Heart left ventricle (tissue), 16 donors: ENCODE results near the gene CSRP1. TPM values are rescaled to one million over a fixed set of nuclear protein-coding genes. Genes with fewer than 3 reads are reported as not detected.

Source experiments
- ATAC-seq, 4 donors: fragments of 200-7000 bp; cut with Tn5 transposase; one replicate each; pipeline ENCODE4 v1.9.1; 2020 to 2022; ENCODE audit warnings: moderate library complexity in 4 of 4, mild to moderate bottlenecking in 3 of 4, moderate number of reproducible peaks in 1 of 4
- DNase-seq, 5 donors: peaks; one replicate each; pipeline ENCODE4 v3.0.0-alpha.2; 2020
- H3K27ac ChIP-seq, 12 donors: fragments of 200-600 bp; sonication (generic) in 4 of 12; one replicate each; pipeline versions ENCODE4 v1.5.0 to v1.8.0; 2016 to 2022; ENCODE audit warnings: mild to moderate bottlenecking in 2 of 12
- H3K27me3 ChIP-seq, 9 donors: fragments of 200-600 bp; sonication (generic) in 2 of 9; one replicate each; pipeline versions ENCODE4 v1.5.1 to v1.8.0; 2016 to 2022; ENCODE audit warnings: mild to moderate bottlenecking in 3 of 9
- H3K36me3 ChIP-seq, 9 donors: fragments of 200-600 bp; sonication (generic) in 2 of 9; one replicate each; pipeline versions ENCODE4 v1.5.0 to v1.8.0; 2018 to 2022; ENCODE audit warnings: mild to moderate bottlenecking in 2 of 9
- H3K4me1 ChIP-seq, 12 donors: fragments of 200-600 bp; sonication (generic) in 4 of 12; one replicate each; pipeline versions ENCODE4 v1.5.0 to v1.8.0; 2016 to 2022; ENCODE audit warnings: mild to moderate bottlenecking in 3 of 12
- H3K4me3 ChIP-seq, 12 donors: fragments of 200-600 bp; sonication (generic) in 4 of 12; one replicate each; pipeline versions ENCODE4 v1.5.0 to v1.8.0; 2017 to 2022; ENCODE audit warnings: mild to moderate bottlenecking in 9 of 12, moderate library complexity in 4 of 12
- H3K9me3 ChIP-seq, 12 donors: fragments of 200-600 bp; sonication (generic) in 4 of 12; one replicate each; pipeline versions ENCODE4 v1.5.0 to v1.8.0; 2016 to 2022; ENCODE audit warnings: mild to moderate bottlenecking in 1 of 12
- CTCF ChIP-seq, 12 donors: fragments of 200-600 bp; sonication (generic) in 4 of 12; IDR thresholded peaks; one replicate each; pipeline versions ENCODE4 v1.5.0 to v1.8.0; 2018 to 2022; ENCODE audit warnings: antibody characterized with exemption in 12 of 12, mild to moderate bottlenecking in 5 of 12
- POLR2A ChIP-seq, 2 donors: fragments of 450-650 bp; IDR thresholded peaks; one replicate each; pipeline ENCODE4 v1.6.1; 2017; ENCODE audit warnings: antibody characterized with exemption in 2 of 2, mild to moderate bottlenecking in 2 of 2, moderate library complexity in 2 of 2
- WGBS, 4 donors: extraction: QIAGEN DNeasy Blood & Tissue Kit in 2 of 4; methylation state at CpG; one replicate each; pipeline versions ENCODE4 v1.1.5 to v1.1.7; 2013 to 2018; 5-methylcytosine and 5-hydroxymethylcytosine counted together
- intact Hi-C, 10 donors: fragments of 100-400 bp; cut with DNase I; formaldehyde crosslinking; loops; one replicate each; pipeline versions ENCODE4 v1.11.1 to v1.14.2; 2022
- polyA plus RNA-seq, 2 donors: library from polyadenylated mRNA; stranded (reverse); fragments of 200-250 nt; gene quantifications; one replicate each; pipeline ENCODE4 v1.2.3, GENCODE V29; 2013
- total RNA-seq, 9 donors: library from RNA; depleted of rRNA in 2 of 9; stranded (reverse); fragments of >200 nt in 2 of 9; fragmentation: NEBNext Ultra II Directional in 3 of 9; extraction: Animal tissue kit (Norgen Biotek cat#: 25700) in 3 of 9; gene quantifications; one replicate each; pipeline versions ENCODE4 v1.1.0 to v1.2.4, GENCODE V29; 2016 to 2023
- donor health status: ischemic (EF 13 %, LVEDD 7.1; RV severe dilation, severe dysfunction).
- donor health status: healthy with polysubstance abuse.
- donor health status: DM: no; HTN: yes; CAD: no.
- donor health status: DM: no; HTN: no; CAD: no.
- donor health status: ischemic (EF 25% LVEDD 6.9; RV normal size, moderate dysfunction).
- donor health status: ischemic (EF 25% LVEDD 5.7; RV mildly dilated, moderate dysfunction).
- donor health status: healthy.
- donor health status: DM: yes; HTN: yes; CAD: no.
- donor health status: ischemic (EF 35%, LVEDD 5.7; RV mildly dilated, moderate dysfunction).
- donor health status: nonischemic (EF 11% LVEDD 7.7; RV severe dilation, severe dysfunction).
- donor health status: DM: yes; HTN: yes; CAD: no.
- donor health status: PGD.
- donor health status: ischemic (EF 29% LVEDD 5.4; RV normal size, mild dysfunction).
- donor health status: nonischemic (EF 23%, LVEDD 6.1; RV moderate dilation, normal function).

Gene CSRP1
- total and polyA plus RNA-seq, 11 donors = 35.8 to 325 (median 78.6) TPM

DNA sequence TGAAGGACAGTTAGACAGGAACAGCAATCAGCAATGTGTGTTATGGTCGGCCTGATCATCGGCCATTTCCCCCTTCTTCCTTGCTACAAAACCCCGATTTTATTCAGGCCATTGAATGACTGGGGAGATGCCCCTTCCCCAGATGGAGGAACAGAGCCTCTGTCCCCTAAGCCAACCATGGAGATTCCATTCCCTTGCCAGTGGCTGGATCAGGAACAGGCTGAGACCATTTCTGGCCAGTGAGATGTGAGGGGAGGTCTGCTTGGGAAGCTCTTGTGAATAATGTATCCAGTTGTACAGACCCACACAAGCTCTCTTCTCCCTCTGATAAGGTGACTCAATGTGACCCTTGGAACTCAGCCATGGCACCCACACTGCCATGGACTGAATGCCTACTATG, 7.7 kb downstream of the CSRP1 start:
- intact Hi-C loops = no loop called here
- no peaks in the 10 kb centered on the region for H3K9me3 ChIP-seq
- no peak for DNase-seq
- no peaks in the 10 kb centered on the region for H3K27me3 ChIP-seq
- no peak for ATAC-seq
- no peak for TF ChIP-seq CTCF (IDR thresholded peaks at IDR 0.05)
- no peak for TF ChIP-seq POLR2A (IDR thresholded peaks at IDR 0.05)
- H3K4me3 ChIP-seq = no peak overlapping the region
- H3K36me3 ChIP-seq = peaks cover 0 to 26% (median 12%) of the 10 kb centered on the region in 9 donors
- 88 to 94% (median 92%) methylated on average over 3 of the region's 3 CpGs for WGBS, 4 donors
- H3K4me1 ChIP-seq = peaks cover 20 to 92% (median 69%) of the 10 kb centered on the region in 12 donors
- peak overlapping the region in 4 of 12 donors; percentile 67 to 98 (median 80) for H3K27ac ChIP-seq

DNA sequence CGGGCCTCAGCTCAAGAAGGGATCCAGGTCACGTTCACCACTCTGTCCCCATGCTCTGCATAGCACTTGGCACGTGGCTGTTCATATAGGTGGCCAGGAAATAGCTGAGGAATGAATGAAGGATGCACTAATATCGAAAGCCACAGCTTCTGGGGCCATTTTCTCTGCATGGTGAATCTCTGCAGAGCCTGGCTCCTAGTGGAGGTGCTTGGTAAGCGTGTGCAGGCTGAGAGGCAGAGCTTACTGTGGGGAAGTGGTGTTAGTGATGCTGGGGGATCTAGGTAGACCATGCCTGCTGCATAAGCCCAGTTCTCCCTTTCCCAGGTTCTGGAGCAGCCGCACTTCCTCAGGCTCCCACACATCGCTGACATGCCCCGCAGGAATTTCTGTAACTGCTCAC, 8.3 kb downstream of the CSRP1 start:
- Histone ChIP-seq H3K4me1 (peaks cover 20 to 92% (median 69%) of the 10 kb centered on the region in 12 donors), H3K4me3 (no peak overlapping the region), H3K27ac (peak overlapping the region in 2 of 12 donors; percentile 75 to 98), H3K9me3 (no peaks in the 10 kb centered on the region), H3K27me3 (no peaks in the 10 kb centered on the region), H3K36me3 (peaks cover 0 to 26% (median 12%) of the 10 kb centered on the region in 9 donors)
- WGBS, 4 donors = 90 to 94% (median 90%) methylated on average over 8 of the region's 8 CpGs
- DNase-seq (no peak), ATAC-seq (no peak)
- intact Hi-C loops = no loop called here
- TF ChIP-seq CTCF (IDR thresholded peaks at IDR 0.05) (no peak), POLR2A (IDR thresholded peaks at IDR 0.05) (no peak)

GRCh38 chr1:201497935-201498509, 8.9 kb downstream of the CSRP1 start:
- no peaks in the 10 kb centered on the region for H3K9me3 ChIP-seq
- 79 to 84% (median 83%) methylated on average over 16 of the region's 16 CpGs for WGBS, 4 donors
- peak overlapping the region in 1 of 12 donors; percentile 98 for H3K27ac ChIP-seq
- H3K4me1 ChIP-seq = peaks cover 20 to 93% (median 66%) of the 10 kb centered on the region in 12 donors
- TF ChIP-seq POLR2A (IDR thresholded peaks at IDR 0.05) = no peak
- no peak for TF ChIP-seq CTCF (IDR thresholded peaks at IDR 0.05)
- no peak overlapping the region for H3K4me3 ChIP-seq
- intact Hi-C loops = no loop called here
- ATAC-seq (no peak), DNase-seq (no peak)
- H3K27me3 ChIP-seq = no peaks in the 10 kb centered on the region
- H3K36me3 ChIP-seq = peaks cover 0 to 29% (median 12%) of the 10 kb centered on the region in 9 donors

GRCh38 chr1:201496296-201496690, 10.6 kb downstream of the CSRP1 start:
- H3K27ac ChIP-seq = peak overlapping the region; percentile 34 to 98 (median 77)
- H3K36me3 ChIP-seq = peaks cover 0 to 42% (median 12%) of the 10 kb centered on the region in 9 donors
- no peaks in the 10 kb centered on the region for H3K27me3 ChIP-seq
- no peak overlapping the region for H3K4me3 ChIP-seq
- DNase-seq (no peak), ATAC-seq (no peak)
- H3K9me3 ChIP-seq = no peaks in the 10 kb centered on the region
- intact Hi-C loops = no loop called here
- 43 to 62% (median 56%) methylated on average over 8 of the region's 8 CpGs for WGBS, 4 donors
- no peak for TF ChIP-seq POLR2A (IDR thresholded peaks at IDR 0.05)
- no peak for TF ChIP-seq CTCF (IDR thresholded peaks at IDR 0.05)
- peaks cover 23 to 93% (median 68%) of the 10 kb centered on the region in 12 donors for H3K4me1 ChIP-seq
